ENCODE results near the gene SLC5A9. TPM values are rescaled to one million over a fixed set of nuclear protein-coding genes. Genes with fewer than 3 reads are reported as not detected.

The SLC5A9 gene
- total RNA-seq, 4 donors from 2014 or later, result 0.12 to 0.47 TPM; not detected in 2

DNA sequence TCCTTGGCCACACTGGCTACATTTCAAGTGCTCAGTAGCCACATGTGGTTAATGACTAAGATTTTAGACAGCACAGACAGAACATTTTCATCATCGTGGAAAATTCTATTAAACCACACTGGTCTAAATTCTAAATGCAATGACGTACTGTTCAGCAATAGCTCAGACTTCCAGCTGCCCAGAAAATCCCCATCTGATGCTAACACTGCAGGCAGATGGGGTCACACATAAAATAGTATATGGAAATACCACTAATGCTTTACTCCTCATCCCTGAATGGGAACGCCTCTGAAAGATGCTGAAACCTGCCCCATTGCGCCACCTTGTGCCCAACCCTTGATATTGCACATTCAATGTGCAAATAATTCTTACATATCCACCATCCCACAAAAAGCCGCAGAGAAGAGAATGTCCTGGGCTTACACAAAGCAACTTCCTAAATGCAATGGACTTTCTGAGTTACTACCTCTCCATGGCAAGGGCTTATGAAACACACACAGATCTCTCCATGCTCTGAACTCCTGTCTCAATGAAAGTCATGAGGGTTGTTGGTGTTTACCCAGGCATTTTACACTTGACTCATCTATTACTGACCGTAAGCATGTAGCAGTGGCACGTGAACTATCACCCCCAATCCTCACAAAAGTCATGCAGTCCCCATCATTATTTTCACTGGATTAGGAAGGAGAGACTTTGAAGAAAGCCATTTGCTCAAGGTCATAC, 20.3 kb upstream of the SLC5A9 start:
- DNase-seq (ENCODE audit: low spot score) (peak; percentile 44), ATAC-seq (ENCODE audit: low FRiP score) (peak; percentile 61)
- TF ChIP-seq, protein P1, sequence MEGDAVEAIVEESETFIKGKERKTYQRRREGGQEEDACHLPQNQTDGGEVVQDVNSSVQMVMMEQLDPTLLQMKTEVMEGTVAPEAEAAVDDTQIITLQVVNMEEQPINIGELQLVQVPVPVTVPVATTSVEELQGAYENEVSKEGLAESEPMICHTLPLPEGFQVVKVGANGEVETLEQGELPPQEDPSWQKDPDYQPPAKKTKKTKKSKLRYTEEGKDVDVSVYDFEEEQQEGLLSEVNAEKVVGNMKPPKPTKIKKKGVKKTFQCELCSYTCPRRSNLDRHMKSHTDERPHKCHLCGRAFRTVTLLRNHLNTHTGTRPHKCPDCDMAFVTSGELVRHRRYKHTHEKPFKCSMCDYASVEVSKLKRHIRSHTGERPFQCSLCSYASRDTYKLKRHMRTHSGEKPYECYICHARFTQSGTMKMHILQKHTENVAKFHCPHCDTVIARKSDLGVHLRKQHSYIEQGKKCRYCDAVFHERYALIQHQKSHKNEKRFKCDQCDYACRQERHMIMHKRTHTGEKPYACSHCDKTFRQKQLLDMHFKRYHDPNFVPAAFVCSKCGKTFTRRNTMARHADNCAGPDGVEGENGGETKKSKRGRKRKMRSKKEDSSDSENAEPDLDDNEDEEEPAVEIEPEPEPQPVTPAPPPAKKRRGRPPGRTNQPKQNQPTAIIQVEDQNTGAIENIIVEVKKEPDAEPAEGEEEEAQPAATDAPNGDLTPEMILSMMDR (IDR thresholded peaks at IDR 0.05), result peak in 1 of 3 donors; percentile 59

DNA sequence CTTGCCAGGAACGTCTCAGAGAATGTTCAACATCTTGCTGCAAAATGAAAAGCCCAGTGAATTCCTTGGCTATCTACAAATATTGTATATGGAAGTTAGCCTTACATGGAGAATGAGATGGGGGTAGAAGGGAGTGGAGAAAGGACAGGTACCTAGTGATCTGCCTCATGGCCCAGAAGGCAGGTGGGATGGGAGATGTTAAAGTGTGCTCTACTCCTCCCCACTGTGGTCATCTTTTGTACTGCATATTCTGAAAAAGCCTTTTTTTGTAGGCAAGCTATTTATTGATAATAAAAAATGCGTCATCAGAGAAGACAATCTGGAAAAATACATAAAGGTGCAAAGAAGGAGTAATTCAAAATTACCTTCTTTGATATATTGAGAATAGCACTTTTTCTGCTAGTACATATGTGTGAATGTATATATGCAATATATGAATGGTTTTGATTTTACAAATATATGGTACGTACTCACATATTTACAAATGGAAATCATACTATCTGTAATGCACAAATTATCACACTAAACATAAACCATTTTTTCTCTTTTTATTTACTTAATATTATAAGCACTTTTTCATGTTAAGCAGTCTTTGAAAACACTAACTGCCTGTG, 19.1 kb upstream of the SLC5A9 start:
- no peak for DNase-seq (ENCODE audit: low spot score)
- TF ChIP-seq, protein P1 (IDR thresholded peaks at IDR 0.05), result no peak
- no peak for ATAC-seq (ENCODE audit: low FRiP score)

DNA sequence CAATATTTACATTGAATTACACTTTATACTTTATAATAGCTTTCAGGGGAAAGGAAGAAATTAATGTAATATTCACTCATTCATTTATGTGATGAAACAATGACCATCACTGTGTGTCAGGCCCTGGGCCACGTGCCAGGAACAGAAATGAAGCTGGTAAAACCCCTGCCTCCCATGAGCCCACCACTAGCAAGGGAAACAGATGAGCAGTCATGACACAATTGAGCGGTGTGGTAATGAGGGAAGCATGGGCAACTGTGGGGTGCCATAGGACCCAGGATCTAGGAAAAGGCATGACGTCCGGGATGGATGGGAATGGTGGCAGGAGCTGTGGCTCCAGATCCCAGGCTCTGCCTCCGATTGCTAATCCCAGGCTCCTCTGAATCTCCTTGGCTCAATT, 17.0 kb upstream of the SLC5A9 start:
- TF ChIP-seq, protein P1 (IDR thresholded peaks at IDR 0.05), result no peak

DNA sequence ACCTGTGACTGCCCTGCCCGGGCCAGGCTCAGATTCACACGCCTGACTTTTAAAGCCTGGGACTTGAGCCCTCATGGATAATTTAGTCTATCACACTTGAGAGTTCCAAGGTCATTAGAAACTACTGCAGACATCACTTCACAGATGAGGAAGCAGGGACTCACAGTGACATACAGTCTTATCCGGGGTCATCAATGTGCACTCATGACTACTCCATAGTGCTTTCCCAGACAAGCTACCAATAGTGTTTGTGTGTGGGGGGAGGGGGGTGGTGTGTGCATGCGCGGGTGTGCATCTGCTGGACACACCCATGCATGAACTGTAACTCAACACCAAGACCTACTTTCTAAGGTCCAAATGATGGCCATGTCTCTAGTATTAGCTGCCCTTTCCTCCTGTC, 16.1 kb upstream of the SLC5A9 start:
- TF ChIP-seq, protein P1 (IDR thresholded peaks at IDR 0.05), result no peak
- ATAC-seq (ENCODE audit: low FRiP score), result no peak
- DNase-seq (ENCODE audit: low spot score), result no peak

More for the DNA sequence above, 17.0 kb upstream of the SLC5A9 start:
- ATAC-seq (ENCODE audit: low FRiP score), result no peak
- DNase-seq (ENCODE audit: low spot score), result no peak

DNA sequence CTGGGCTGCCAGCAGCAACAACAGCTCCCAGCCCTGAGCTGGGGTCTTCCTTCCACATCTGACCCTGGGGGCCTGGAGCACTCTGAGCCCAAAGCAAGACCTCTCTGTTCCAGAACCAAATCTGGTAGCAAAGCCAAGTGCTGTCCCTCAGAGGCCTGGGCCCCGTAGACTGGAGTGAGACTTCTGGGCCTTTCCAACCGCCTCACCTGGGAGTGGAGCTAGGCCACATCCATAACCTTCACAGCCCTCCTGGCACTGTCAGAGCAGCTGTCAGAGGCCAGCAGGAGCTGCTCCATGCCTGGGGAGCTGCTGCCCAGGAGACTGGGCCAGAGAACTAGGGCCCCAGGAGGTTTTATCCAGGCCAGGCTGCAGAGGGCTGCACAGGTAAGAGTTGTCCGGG, 15.4 kb upstream of the SLC5A9 start:
- ATAC-seq (ENCODE audit: low FRiP score) (no peak), DNase-seq (ENCODE audit: low spot score) (no peak)
- TF ChIP-seq, protein P1 (IDR thresholded peaks at IDR 0.05), result no peak

DNA sequence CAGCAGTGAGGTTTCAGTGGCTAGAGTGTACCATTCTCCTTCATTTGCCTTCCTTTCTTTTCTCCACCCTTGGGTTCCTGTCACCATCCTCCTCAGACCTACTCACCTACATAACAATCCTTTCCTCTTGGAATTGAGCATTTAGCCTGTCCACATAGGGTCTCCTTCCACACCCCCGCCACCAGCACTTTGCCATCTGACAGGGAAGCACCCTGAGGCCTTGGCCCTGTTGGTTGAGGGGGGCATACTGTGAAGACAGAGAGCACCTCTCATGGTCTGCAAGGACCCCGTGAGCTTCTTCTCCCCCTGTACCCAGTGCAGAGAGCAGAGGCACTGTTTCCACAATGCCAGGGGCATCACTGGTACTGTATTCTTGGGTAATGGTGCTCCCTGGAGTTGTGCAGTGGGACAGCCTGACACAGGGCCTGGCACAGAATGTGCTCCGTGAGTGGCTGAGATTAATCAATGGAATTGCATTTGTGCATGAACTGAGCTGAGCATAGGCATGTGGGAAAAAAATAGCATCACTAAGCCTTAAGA, 14.9 kb upstream of the SLC5A9 start:
- TF ChIP-seq, protein P1 (IDR thresholded peaks at IDR 0.05), result no peak
- no peak for ATAC-seq (ENCODE audit: low FRiP score)
- DNase-seq (ENCODE audit: low spot score), result no peak
